ENCODE results near the gene NUCKS1.

The NUCKS1 gene

GRCh38 chr1:205663286-205663936 is 86.6 kb downstream of the NUCKS1 start:
- H3K4me3 ChIP-seq (ENCODE audit: low read depth, low read length): no peak overlapping the region
- in situ Hi-C loops (cut with HindIII; ENCODE audit: low sequenced_read_pairs): loop anchor here (5.0 kb wide), 1 partner anchor 49 kb away; no protein-coding TSS in a partner anchor
- TF ChIP-seq, protein P1, sequence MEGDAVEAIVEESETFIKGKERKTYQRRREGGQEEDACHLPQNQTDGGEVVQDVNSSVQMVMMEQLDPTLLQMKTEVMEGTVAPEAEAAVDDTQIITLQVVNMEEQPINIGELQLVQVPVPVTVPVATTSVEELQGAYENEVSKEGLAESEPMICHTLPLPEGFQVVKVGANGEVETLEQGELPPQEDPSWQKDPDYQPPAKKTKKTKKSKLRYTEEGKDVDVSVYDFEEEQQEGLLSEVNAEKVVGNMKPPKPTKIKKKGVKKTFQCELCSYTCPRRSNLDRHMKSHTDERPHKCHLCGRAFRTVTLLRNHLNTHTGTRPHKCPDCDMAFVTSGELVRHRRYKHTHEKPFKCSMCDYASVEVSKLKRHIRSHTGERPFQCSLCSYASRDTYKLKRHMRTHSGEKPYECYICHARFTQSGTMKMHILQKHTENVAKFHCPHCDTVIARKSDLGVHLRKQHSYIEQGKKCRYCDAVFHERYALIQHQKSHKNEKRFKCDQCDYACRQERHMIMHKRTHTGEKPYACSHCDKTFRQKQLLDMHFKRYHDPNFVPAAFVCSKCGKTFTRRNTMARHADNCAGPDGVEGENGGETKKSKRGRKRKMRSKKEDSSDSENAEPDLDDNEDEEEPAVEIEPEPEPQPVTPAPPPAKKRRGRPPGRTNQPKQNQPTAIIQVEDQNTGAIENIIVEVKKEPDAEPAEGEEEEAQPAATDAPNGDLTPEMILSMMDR (IDR thresholded peaks at IDR 0.05; ENCODE audit: low read depth, low read length, missing control alignments): no peak
- DNase-seq (ENCODE audit: low read depth): no peak

Measured in astrocyte of the cerebellum (primary cell).